ENCODE measurements around the gene TMEM14C. TPM values are rescaled to one million over a fixed set of nuclear protein-coding genes. Genes with fewer than 3 reads are reported as not detected.

Gene TMEM14C
- polyA plus RNA-seq (ENCODE audit: low read depth in 6 of 6), result 100 to 1,000 TPM in 3 of 6 donors, 10 to 100 TPM in 3; 75.6 to 149 (median 94.7) TPM

DNA sequence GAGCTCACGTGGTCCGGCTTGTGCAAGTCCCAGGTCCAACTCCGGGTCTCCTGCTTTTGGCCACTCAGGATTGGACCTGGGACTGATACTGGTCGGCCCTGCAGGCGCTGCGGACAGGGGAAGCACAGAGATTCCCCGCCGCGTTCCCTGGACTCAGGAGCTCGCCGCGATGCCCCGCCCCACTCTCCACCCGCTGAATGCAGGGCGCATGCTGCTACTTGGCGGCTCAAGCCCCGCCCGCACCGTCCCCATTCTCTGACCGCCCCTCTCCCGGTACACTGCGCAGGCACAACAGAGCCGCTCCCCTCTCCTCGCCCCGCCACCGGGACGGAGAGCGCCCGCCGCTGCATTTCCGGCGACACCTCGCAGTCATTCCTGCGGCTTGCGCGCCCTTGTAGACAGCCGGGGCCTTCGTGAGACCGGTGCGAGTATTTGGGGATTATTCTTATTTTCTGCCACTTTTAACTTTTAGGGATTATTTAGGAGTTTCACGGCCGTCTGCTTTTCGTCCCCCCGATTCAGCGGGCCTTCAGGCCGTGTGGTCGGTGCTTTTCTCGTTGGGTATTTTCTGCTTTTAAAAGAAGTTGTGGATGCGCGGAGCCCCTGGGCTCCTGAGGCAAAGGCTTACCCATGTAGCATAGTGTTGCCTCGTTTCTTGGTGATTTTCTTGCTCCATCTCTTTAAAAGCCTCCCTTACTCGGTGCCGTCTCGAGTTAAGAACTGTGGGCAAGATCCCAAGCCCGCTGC, at the start of gene TMEM14C:
Gene TMEM14C (plus strand): TSS at position 251 of the 747 bp plus-strand sequence. CDS start 1,544 bp downstream, outside the sequence.
- peaks cover 2 to 7% of the 10 kb centered on the region in 2 donors for H3K36me3 Mint-ChIP-seq
- peak; percentile 75 for DNase-seq
- H3K27ac Mint-ChIP-seq, result peak within 1 kb of the TSS; percentile 64 to 96 (median 92)
- peaks cover 0 to 7% (median 4%) of the 10 kb centered on the region in 7 donors for H3K9me3 Mint-ChIP-seq
- peaks cover 26 to 61% (median 57%) of the 10 kb centered on the region in 3 donors for H3K4me1 Mint-ChIP-seq
- peak within 1 kb of the TSS; percentile 95 to 98 (median 96) for H3K4me3 Mint-ChIP-seq
- peak; percentile 84 to 86 for ATAC-seq (ENCODE audit: low read depth in 2 of 2)
- H3K27me3 Mint-ChIP-seq, result no peaks in the 10 kb centered on the region

DNA sequence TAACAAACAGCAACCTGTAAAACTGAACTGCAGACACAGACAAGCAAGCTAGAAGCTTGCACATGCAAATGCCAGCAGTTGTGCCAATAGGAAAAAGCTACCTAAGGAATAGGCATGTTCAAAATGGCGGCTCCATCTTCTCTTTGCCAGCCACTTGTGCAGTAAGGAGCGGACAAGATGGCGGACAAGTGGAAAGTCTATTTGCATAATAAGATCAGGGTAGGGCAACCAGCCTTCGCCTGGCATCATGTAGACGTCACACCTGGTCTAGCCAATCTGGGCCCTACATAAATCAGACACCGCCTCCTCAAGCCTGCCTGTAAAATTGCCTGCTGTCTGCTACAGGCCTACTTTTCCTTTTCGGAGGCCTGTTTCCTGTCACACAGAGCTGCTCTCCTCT, 46.5 kb upstream of the TMEM14C start:
- H3K9me3 Mint-ChIP-seq, result peaks cover 0 to 9% (median 2%) of the 10 kb centered on the region in 7 donors
- H3K4me1 Mint-ChIP-seq, result peaks cover 0 to 4% (median 0%) of the 10 kb centered on the region in 3 donors
- H3K27ac Mint-ChIP-seq, result no peak overlapping the region
- no peak for DNase-seq
- ATAC-seq (ENCODE audit: low read depth in 2 of 2), result no peak
- peaks cover 10 to 17% (median 16%) of the 10 kb centered on the region in 3 donors for H3K27me3 Mint-ChIP-seq
- peaks cover 0 to 7% of the 10 kb centered on the region in 2 donors for H3K36me3 Mint-ChIP-seq
- H3K4me3 Mint-ChIP-seq, result no peak overlapping the region

DNA sequence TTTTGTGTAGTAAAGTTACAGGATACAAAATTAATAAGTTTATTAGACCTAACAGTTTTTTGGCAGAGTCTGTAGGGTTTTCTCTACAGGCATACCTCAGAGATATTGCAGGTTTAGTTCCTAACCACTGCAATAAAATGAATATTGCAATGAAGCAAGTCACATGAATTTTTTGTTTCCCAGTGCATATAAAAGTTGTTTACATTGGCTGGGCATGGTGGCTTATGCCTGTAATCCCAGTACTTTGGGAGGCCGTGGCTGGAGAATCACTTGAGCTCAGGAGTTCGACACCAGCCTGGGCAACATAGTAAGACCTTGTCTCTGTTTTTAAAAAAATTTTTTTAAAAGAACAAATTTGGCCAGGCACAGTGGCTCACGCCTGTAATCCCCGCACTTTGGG, 44.4 kb upstream of the TMEM14C start:
- DNase-seq, result no peak
- H3K36me3 Mint-ChIP-seq, result peaks cover 0 to 7% of the 10 kb centered on the region in 2 donors
- peaks cover 10 to 17% (median 11%) of the 10 kb centered on the region in 3 donors for H3K27me3 Mint-ChIP-seq
- no peak for ATAC-seq (ENCODE audit: low read depth in 2 of 2)
- no peak overlapping the region for H3K4me3 Mint-ChIP-seq
- peaks cover 0 to 4% (median 0%) of the 10 kb centered on the region in 3 donors for H3K4me1 Mint-ChIP-seq
- H3K9me3 Mint-ChIP-seq, result peaks cover 0 to 9% (median 2%) of the 10 kb centered on the region in 7 donors
- H3K27ac Mint-ChIP-seq, result no peak overlapping the region

DNA sequence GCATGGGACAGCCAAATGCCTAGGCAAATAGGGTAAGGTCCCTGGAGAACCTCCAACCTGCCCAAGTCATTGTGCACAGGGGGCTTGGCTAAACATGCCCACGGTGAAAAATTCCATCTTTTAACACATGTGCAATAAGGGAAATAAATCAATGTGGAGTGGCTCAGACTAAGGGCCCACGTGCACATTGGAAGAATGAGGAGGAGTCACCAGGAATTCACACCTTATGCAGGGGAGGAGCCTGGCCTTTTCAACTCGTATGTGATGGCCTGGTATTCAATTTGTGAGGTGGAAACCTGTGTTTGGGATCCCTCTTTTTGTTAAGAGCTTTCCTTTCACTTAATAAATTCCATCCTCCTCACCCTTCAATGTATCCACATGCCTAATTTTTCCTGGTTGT, 41.1 kb upstream of the TMEM14C start:
- Mint-ChIP-seq H3K36me3 (no peaks in the 10 kb centered on the region), H3K27me3 (peaks cover 5 to 11% (median 8%) of the 10 kb centered on the region in 3 donors), H3K4me1 (peaks cover 0 to 11% (median 3%) of the 10 kb centered on the region in 3 donors), H3K27ac (no peak overlapping the region), H3K4me3 (no peak overlapping the region), H3K9me3 (peaks cover 0 to 1% (median 0%) of the 10 kb centered on the region in 7 donors)
- ATAC-seq (ENCODE audit: low read depth in 2 of 2) (no peak), DNase-seq (no peak)

DNA sequence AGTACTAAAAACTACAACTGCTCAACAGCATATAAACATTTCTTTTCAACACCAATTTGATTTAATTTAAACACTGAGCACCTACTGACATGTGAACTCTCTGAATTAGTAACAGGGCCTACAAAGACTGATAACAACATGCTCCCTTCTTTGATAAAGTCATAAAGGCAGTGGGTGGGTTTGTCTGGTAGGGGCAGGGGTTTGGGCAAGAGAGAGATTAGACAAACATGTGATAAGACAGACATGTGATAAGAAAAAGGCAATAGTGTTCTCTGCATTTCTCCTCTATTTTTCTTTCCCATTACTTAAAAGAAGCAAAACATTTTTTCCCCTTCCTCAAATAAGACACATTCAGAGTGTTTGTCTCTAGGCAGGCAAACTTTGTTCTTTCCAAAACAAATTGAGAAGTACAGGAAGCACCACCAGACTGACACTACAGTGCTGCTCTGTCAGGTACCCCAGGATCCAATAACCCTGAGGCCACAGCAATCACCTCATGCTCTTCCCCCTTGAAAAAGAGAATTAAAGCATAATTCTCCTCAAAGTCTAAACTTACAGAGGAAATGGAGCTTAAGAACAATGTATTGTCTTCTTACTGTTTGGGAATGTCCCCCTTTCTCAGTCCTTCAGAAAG, 40.4 kb upstream of the TMEM14C start:
- DNase-seq (no peak), ATAC-seq (ENCODE audit: low read depth in 2 of 2) (no peak)
- peaks cover 4 to 10% (median 8%) of the 10 kb centered on the region in 3 donors for H3K27me3 Mint-ChIP-seq
- H3K27ac Mint-ChIP-seq, result peak overlapping the region in 1 of 6 donors; percentile 26
- H3K36me3 Mint-ChIP-seq, result no peaks in the 10 kb centered on the region
- peaks cover 0 to 11% (median 3%) of the 10 kb centered on the region in 3 donors for H3K4me1 Mint-ChIP-seq
- H3K4me3 Mint-ChIP-seq, result no peak overlapping the region
- no peaks in the 10 kb centered on the region for H3K9me3 Mint-ChIP-seq

DNA sequence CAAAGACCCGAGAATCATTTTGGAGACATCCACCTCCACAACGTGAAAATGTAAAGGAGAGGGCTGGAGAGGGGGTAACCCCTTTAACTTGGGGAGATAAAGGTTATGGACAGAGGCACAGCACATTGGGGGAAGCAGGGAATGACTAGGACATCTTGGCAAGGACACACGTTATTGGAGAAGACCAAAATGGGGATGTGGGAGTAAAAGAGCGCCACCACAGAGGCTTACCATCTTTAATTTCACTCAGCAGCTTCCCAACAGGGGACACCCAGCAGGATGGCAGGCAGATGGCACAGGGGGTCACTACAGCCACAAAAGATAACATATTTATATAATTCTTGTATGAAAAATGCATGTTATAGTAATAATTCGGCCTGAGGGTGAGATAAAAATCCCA, 38.3 kb upstream of the TMEM14C start:
- ATAC-seq (ENCODE audit: low read depth in 2 of 2) (no peak), DNase-seq (no peak)
- H3K36me3 Mint-ChIP-seq, result no peaks in the 10 kb centered on the region
- peak overlapping the region in 1 of 8 donors; percentile 7 for H3K4me3 Mint-ChIP-seq
- H3K4me1 Mint-ChIP-seq, result peaks cover 0 to 11% (median 3%) of the 10 kb centered on the region in 3 donors
- no peak overlapping the region for H3K27ac Mint-ChIP-seq
- peaks cover 1 to 11% (median 8%) of the 10 kb centered on the region in 3 donors for H3K27me3 Mint-ChIP-seq
- H3K9me3 Mint-ChIP-seq, result no peaks in the 10 kb centered on the region

DNA sequence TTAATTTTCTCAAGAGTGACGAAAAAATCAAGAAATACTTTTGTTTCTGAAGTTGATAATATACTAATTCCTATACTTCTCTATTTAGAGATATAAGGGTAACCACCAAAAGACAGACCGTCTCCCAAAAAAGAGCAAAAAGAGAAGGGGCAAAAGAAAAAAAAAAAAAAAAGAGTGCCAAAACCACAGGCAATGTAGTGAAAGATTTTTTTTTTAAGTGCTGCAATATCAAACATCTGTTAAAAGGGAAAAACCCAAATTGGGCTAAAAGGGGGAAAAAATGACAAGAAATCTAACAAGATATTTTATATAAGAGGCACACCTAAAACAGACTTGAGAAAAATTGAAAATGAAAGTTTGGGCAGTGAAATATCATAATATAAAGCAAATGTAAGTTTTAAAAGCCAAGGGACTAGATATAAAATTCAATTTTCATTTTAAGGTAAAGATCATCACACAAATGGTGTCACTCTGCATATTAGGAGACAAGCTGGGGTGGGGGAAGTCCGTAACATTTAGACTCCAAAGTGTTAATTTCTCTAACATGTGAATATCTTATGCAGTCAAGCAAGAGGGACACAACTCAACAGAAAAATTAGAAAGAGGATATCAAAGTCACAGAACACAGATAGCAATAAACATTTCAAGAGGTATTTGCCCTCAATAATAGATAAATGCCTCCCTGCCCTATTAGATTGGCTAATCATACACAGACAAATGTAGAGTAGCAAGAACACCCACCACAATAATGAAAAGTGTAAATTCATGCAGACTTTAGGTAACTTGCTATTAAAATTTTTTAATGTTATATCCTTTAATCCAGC, 37.6 kb upstream of the TMEM14C start:
- peaks cover 0 to 11% (median 3%) of the 10 kb centered on the region in 3 donors for H3K4me1 Mint-ChIP-seq
- H3K36me3 Mint-ChIP-seq, result no peaks in the 10 kb centered on the region
- DNase-seq (no peak), ATAC-seq (ENCODE audit: low read depth in 2 of 2) (no peak)
- H3K27ac Mint-ChIP-seq, result peak overlapping the region in 1 of 6 donors; percentile 11
- H3K27me3 Mint-ChIP-seq, result peaks cover 0 to 8% (median 8%) of the 10 kb centered on the region in 3 donors
- no peaks in the 10 kb centered on the region for H3K9me3 Mint-ChIP-seq
- no peak overlapping the region for H3K4me3 Mint-ChIP-seq

DNA sequence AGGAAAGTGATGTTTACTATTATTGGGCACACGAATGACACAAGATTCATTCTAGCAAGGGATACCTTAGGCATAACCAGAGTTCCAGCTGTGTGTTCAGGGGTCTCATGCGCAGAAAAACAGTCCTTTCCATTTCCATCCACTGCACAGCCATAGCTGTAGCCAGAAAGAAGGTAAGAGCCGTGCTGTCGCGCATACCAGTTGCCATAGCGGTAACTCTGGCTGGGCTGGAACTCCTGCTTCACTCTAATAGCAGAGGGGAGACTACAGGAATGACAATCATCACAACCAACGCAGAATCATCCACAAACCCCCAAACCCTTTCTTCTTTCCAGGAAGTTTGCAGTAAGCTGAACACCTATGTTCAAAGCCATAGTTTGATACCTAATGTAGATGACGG, 36.0 kb upstream of the TMEM14C start:
- no peaks in the 10 kb centered on the region for H3K36me3 Mint-ChIP-seq
- peaks cover 0 to 8% (median 8%) of the 10 kb centered on the region in 3 donors for H3K27me3 Mint-ChIP-seq
- H3K4me3 Mint-ChIP-seq, result no peak overlapping the region
- peaks cover 2 to 11% (median 3%) of the 10 kb centered on the region in 3 donors for H3K4me1 Mint-ChIP-seq
- H3K9me3 Mint-ChIP-seq, result no peaks in the 10 kb centered on the region
- H3K27ac Mint-ChIP-seq, result no peak overlapping the region
- no peak for ATAC-seq (ENCODE audit: low read depth in 2 of 2)
- DNase-seq, result no peak

DNA sequence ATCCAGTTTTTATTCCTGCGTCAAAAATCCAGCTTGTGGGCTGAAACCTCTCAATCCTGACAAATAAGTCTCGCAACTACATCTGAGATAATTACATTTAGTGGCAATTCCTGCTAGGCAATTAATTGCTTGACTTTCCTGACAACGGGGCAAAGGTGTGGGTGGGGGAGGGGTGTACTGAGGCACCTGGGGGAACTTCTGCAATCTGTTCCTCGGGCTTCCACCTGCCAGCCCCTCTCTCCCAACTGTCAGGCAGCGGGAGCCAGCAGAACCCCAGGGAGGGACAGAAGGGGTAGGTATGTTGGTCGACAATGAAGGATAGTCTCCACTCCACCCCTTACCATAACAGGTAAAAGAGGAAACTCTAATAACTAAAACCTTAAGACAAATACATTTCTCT, 35.3 kb upstream of the TMEM14C start:
- DNase-seq (no peak), ATAC-seq (ENCODE audit: low read depth in 2 of 2) (no peak)
- Mint-ChIP-seq H3K4me1 (peaks cover 3 to 11% (median 6%) of the 10 kb centered on the region in 3 donors), H3K4me3 (no peak overlapping the region), H3K27me3 (peaks cover 0 to 8% (median 8%) of the 10 kb centered on the region in 3 donors), H3K36me3 (no peaks in the 10 kb centered on the region), H3K27ac (no peak overlapping the region), H3K9me3 (no peaks in the 10 kb centered on the region)

DNA sequence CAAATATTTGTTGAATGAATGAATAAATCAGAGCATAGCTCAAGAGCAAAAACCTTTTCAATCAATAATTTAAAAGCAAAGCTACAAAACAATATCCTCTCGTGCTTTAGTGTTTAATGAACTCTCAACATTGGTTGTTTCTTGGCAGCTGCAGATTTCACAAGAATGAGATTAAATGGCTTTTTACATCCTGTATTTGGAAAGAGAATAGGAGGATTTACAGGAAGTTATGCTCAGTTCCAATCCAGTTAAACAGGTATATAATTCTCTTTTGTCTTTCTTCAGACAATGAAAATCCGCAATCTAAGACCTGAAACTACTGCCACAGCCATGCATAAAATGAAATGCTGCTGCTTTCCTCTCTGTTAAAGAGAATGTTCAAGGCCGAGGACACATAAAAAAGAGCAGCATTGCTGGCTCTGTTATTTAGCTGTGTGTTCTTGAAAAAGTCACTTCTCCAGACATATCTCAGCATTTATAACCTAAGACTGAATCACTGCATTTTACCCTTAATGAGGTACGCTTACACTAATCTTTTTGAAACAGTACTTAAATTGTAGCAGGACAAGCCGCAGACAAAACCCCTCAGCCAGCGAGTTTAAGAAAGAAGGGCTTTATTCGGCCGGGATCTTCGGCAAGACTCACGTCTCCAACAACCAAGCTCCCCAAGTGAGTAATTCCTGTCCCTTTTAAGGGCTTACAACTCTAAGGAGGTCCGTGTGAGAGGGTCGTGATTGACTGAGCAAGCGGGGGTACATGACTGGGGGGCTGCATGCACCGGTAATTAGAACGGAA, 32.0 kb upstream of the TMEM14C start:
- DNase-seq (no peak), ATAC-seq (ENCODE audit: low read depth in 2 of 2) (no peak)
- Mint-ChIP-seq H3K27me3 (peaks cover 0 to 8% (median 0%) of the 10 kb centered on the region in 3 donors), H3K27ac (peak overlapping the region in 2 of 6 donors; percentile 13 to 83), H3K9me3 (peaks cover 0 to 4% (median 0%) of the 10 kb centered on the region in 7 donors), H3K36me3 (no peaks in the 10 kb centered on the region), H3K4me3 (peak overlapping the region in 3 of 8 donors; percentile 42 to 73 (median 47)), H3K4me1 (peaks cover 18 to 36% (median 20%) of the 10 kb centered on the region in 3 donors)

DNA sequence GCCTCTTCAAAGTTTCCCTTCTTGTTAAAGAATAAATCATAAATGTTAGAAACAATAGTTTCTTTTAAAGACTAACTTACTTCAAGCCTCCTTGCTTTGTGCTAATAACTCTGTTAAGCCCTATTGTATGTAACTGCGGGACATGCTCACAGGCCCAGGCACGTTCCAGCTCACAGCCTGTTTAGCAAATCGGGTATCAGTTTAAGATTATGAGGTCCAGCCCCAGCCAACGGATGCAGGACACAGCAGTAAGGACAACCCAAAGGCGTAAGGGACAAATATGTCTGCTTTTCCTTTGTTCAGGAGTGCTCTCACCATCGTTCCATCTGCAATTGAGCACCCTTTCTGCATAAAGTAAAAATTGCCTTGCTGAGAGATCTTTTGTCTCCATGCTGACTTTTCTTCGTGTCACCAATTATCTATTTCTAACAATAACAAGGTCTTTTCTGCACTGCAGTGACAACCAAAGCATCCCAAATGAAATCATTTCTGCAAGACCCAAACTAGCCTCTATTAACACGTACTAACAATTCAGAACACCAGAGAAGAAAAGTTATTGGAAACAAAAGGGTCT, 29.8 kb upstream of the TMEM14C start:
- Mint-ChIP-seq H3K4me1 (peaks cover 20 to 43% (median 24%) of the 10 kb centered on the region in 3 donors), H3K36me3 (no peaks in the 10 kb centered on the region), H3K4me3 (peak overlapping the region; percentile 76 to 98 (median 97)), H3K9me3 (peaks cover 0 to 4% (median 0%) of the 10 kb centered on the region in 7 donors), H3K27ac (peak overlapping the region in 5 of 6 donors; percentile 67 to 100 (median 100)), H3K27me3 (no peaks in the 10 kb centered on the region)
- ATAC-seq (ENCODE audit: low read depth in 2 of 2) (no peak), DNase-seq (no peak)
